Effector memory CD8-positive, alpha-beta T cell (primary cell): ENCODE measurements around the gene DIP2C.
"Not testable (repeated sequence)": the region's sequence is repeated elsewhere in the genome, so short reads cannot be mapped to it uniquely, and the experiment has no call there.

Experiments used
- ATAC-seq: fragments of 150-1000 bp; cut with Tn5 transposase; replicated peaks from 2 replicates; pipeline ENCODE4 v1.10.0; 2021; ENCODE audit warnings: mild to moderate bottlenecking, moderate library complexity
- DNase-seq, 3 experiments: peaks; one replicate each; pipeline ENCODE4 v3.0.0; 2021
- H3K27ac Mint-ChIP-seq, 2 donors: one replicate each; pipeline ENCODE4 v1.8.0; 2022; ENCODE audit warnings: mild to moderate bottlenecking in 2 of 2, mixed read lengths in 2 of 2, moderate library complexity in 2 of 2
- H3K27me3 Mint-ChIP-seq, 2 donors: one replicate each; pipeline ENCODE4 v1.8.0; 2022; ENCODE audit warnings: mixed read lengths in 2 of 2
- H3K36me3 Mint-ChIP-seq: one replicate; pipeline ENCODE4 v1.8.0; 2022; ENCODE audit warnings: mild to moderate bottlenecking, moderate library complexity, mixed read lengths; ENCODE audit not compliant: insufficient read depth
- H3K4me1 Mint-ChIP-seq, 2 donors: one replicate each; pipeline ENCODE4 v1.8.0; 2022; ENCODE audit warnings: low read depth in 2 of 2, mixed read lengths in 2 of 2
- H3K4me3 Mint-ChIP-seq, 2 donors: one replicate each; pipeline ENCODE4 v1.8.0; 2022; ENCODE audit warnings: mild to moderate bottlenecking in 2 of 2, mixed read lengths in 2 of 2, moderate library complexity in 2 of 2
- H3K9me3 Mint-ChIP-seq, 2 donors: one replicate each; pipeline ENCODE4 v1.8.0; 2022; ENCODE audit warnings: mixed read lengths in 2 of 2

Gene DIP2C

DNA sequence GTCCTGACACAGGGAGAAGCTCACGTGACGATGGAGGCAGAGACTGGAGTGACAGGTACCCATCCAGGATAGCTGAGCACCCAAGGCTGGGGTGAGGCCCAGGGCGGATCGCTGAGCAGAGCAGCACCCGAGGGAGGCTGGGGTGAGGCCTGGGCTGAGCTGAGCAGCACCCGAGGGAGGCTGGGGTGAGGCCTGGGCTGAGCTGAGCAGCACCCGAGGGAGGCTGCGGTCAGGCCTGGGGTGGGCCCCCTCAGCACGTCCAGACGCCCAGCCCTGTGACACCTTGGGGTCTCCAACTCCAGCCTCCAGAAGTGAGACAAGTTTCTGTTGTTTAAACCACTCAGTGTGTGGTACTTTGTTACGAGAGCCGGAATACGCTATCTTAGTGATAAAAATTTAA lies 318.0 kb downstream of the DIP2C start:
- Mint-ChIP-seq H3K36me3 (peaks cover 6% of the 10 kb centered on the region), H3K9me3 (no peaks in the 10 kb centered on the region), H3K27me3 (no peaks in the 10 kb centered on the region), H3K27ac (no peak overlapping the region), H3K4me1 (peaks cover 0 to 1% of the 10 kb centered on the region in 2 donors), H3K4me3 (no peak overlapping the region)
- DNase-seq (no peak), ATAC-seq (no peak)

DNA sequence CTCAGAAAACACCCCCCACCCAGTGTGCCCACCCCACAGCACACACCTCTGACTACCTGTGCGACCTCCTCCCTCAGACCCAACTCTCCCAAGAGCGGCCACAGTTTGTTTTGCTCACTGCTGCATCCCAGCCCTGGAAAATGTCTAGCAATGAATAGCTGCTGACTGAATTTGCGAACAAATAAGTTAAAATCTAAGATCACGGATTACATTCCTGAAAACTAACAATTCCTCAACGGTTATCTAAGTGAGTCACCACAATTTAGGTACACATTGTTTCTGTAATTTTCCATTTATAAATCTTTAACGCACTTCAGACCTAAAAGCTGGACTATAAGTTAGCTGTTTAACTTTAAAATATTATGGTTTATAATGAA lies 319.0 kb downstream of the DIP2C start:
- Mint-ChIP-seq H3K36me3 (peaks cover 6% of the 10 kb centered on the region), H3K9me3 (no peaks in the 10 kb centered on the region), H3K4me3 (no peak overlapping the region), H3K4me1 (peaks cover 0 to 3% of the 10 kb centered on the region in 2 donors), H3K27ac (no peak overlapping the region), H3K27me3 (no peaks in the 10 kb centered on the region)
- no peak for ATAC-seq
- DNase-seq, result no peak

DNA sequence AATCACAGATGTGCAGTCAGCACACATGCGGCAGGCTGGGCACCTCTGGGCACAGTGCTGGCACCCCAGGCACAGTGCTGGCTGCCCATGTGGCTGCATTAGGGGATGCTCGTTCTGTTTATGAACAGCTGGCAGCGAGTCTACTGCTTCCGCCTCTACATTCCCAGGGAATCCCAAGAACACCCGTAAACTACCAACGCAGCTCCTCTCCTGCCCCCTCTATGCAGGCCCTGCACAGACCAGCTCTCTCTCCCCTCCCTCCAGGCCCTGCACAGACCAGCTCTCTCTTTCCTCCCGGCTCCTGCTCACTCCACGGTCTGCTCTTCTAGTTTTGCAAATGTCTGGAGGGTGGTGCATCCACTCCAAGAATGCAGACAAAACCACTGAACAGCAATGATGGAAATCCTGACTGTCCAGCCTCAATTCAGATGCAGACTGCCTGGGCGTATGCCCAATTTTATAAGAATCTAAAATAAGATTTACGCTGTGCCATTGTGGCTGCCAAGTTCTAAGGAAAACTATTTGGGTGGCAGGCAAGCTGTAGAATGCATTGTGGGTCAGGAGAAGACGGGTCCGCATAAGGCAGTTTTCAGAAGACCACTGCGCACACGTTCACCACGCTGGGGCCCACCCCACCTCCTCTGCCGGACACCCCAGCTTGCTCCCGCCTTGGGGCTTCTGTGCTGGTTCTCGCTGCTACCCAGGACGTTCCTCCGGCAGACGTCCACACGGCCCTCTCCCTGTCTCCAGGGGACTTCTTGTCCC lies 319.6 kb downstream of the DIP2C start:
- no peak for DNase-seq

DNA sequence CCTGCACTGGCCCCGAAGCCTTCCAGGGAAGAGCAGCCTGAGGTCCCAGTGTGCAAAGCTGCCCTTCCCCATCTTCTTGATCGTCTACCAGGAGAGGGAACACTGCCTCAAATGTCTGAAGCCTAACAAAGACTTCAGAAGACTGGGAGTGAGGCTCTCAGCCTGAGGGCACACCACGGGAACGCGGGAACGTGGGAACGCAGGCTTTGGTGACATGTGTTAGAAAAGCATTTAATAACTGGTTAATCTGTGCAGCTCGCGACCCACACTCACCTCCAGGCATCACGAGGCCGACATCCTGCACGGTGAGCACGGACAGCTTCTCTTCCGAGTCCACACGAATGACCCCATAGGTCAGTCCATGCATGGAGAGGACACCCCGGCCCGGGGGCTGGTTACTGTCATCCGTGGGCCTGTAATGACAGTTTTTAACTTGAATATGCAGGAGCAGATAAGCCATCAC lies 320.2 kb downstream of the DIP2C start:
- H3K4me1 Mint-ChIP-seq, result peaks cover 0 to 3% of the 10 kb centered on the region in 2 donors
- H3K4me3 Mint-ChIP-seq, result no peak overlapping the region
- peaks cover 6% of the 10 kb centered on the region for H3K36me3 Mint-ChIP-seq
- no peaks in the 10 kb centered on the region for H3K27me3 Mint-ChIP-seq
- DNase-seq (no peak), ATAC-seq (no peak)
- H3K27ac Mint-ChIP-seq, result no peak overlapping the region
- no peaks in the 10 kb centered on the region for H3K9me3 Mint-ChIP-seq

More for the DNA sequence above, 319.6 kb downstream of the DIP2C start:
- H3K4me3 Mint-ChIP-seq, result no peak overlapping the region
- ATAC-seq, result no peak
- no peaks in the 10 kb centered on the region for H3K9me3 Mint-ChIP-seq
- no peak overlapping the region for H3K27ac Mint-ChIP-seq
- no peaks in the 10 kb centered on the region for H3K27me3 Mint-ChIP-seq
- peaks cover 0 to 3% of the 10 kb centered on the region in 2 donors for H3K4me1 Mint-ChIP-seq
- H3K36me3 Mint-ChIP-seq, result peaks cover 6% of the 10 kb centered on the region

DNA sequence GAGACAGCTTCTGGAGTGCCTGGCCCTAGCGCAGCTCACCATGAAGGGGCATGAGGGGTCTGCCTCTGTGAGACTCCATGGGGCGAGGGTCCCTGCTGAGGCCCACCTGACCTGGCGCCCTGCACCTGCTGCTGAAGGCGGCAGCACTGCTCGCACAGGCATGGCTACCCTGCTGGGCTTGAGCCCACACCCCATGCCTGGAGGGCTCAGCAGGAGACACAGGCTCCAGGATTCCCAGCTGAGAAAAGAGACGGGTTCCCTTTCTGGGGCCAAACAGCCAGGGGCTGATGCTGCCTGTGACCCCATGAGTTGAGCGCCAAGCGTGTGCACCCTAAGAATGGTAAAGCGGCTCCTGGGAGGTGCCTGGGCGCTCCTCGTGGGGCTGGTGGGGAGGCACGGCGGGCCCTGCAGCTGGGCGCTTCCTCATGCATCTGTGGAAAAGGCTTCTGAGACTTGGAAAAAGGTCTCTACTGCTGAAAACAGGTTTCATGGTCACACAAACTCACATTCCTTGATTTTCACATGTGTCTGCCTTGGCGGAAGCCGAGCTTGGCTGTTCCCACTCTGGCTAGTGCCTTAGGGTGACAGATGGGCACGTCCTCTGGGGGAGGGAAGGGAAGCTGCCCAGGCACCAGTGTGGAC lies 320.8 kb downstream of the DIP2C start:
- H3K9me3 Mint-ChIP-seq, result no peaks in the 10 kb centered on the region
- H3K4me1 Mint-ChIP-seq, result peaks cover 0 to 3% of the 10 kb centered on the region in 2 donors
- H3K27ac Mint-ChIP-seq, result no peak overlapping the region
- DNase-seq (no peak), ATAC-seq (no peak)
- no peak overlapping the region for H3K4me3 Mint-ChIP-seq
- peaks cover 6% of the 10 kb centered on the region for H3K36me3 Mint-ChIP-seq
- no peaks in the 10 kb centered on the region for H3K27me3 Mint-ChIP-seq

DNA sequence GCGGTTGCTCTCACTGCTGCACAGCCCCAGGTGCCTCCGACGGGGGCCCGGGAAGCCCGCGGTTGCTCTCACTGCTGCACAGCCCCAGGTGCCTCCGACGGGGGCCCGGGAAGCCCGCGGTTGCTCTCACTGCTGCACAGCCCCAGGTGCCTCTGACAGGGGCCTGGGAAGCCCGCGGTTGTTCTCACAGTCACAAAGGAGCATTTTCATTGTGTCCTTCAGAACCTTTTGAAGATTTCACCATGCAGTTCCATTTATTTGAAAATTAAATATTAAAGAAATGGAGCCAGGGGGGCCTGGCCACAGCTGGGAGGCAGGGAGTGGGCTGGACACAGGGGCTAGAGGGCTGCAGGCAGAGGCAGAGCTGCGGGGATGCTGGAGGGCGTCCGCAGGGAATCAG lies 321.4 kb downstream of the DIP2C start:
- H3K36me3 Mint-ChIP-seq, H3K9me3 Mint-ChIP-seq, DNase-seq, H3K4me1 Mint-ChIP-seq, H3K27ac Mint-ChIP-seq, ATAC-seq, H3K4me3 Mint-ChIP-seq, H3K27me3 Mint-ChIP-seq: not testable (repeated sequence)

DNA sequence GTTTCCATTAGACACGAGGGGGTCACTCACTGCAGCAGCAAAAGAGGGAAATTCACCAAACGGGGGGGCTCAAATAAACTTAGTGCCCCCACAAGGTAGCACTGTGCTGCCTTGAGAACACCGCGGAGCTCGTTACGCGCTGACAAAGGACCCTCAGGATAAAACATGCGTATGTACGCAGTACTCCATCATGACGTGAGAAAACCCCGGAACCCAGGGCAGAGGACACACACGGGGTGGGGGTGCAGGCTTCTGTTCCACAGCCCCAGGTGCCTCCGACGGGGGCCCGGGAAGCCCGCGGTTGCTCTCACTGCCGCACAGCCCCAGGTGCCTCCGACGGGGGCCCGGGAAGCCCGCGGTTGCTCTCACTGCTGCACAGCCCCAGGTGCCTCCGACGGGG lies 321.8 kb downstream of the DIP2C start:
- Mint-ChIP-seq H3K4me3 (no peak overlapping the region), H3K4me1 (peaks cover 0 to 2% of the 10 kb centered on the region in 2 donors), H3K36me3 (peaks cover 7% of the 10 kb centered on the region), H3K9me3 (no peaks in the 10 kb centered on the region), H3K27ac (no peak overlapping the region), H3K27me3 (no peaks in the 10 kb centered on the region)
- DNase-seq (no peak), ATAC-seq (no peak)

DNA sequence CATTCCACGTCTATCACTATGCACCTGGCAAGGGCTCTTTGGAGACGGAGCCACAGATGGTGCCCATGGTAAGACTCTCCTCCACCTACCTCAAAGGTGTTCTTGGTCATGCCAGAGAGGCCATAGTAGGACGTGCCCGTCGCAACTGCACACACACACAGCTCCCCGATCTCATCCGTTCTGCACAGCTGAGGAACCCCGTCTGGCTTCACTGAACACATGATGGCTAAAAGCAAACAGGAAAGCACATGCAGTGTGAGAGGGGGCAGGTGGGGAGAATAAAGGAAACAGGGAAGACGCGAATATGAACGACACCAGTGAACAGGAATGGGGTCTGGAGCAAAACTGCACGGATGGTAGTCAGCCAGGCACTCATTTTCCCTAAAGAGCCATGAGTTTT lies 323.3 kb downstream of the DIP2C start:
- H3K27me3 Mint-ChIP-seq, result peaks cover 0 to 10% of the 10 kb centered on the region in 2 donors
- no peak for ATAC-seq

DNA sequence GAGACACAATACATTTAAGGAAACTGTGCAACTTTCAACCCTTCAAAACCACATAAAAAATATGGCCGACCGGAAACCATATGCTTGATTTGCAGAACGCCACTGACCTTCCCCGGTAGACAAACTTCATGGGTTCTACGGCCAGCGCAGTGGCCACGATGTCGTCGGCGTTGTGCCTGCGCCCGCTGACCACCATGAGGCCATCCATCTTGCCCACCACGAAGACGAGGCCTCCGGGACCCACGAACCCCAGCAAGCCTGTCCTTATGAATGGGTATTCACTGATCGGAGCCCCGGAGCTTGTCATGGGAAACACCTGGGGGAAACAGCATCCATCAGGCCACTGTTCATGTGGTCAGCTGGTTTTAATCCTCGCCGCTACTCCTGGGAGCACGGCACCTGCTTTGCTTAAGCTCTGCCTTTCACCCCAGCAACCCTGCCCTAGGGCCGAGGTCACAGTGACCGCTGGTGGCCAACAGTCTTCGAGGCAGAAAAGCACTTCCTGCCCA lies 325.1 kb downstream of the DIP2C start:
- no peak overlapping the region for H3K27ac Mint-ChIP-seq
- H3K4me3 Mint-ChIP-seq, result no peak overlapping the region
- DNase-seq (no peak), ATAC-seq (no peak)
- peaks cover 0 to 2% of the 10 kb centered on the region in 2 donors for H3K4me1 Mint-ChIP-seq
- peaks cover 0 to 10% of the 10 kb centered on the region in 2 donors for H3K27me3 Mint-ChIP-seq
- no peaks in the 10 kb centered on the region for H3K9me3 Mint-ChIP-seq
- H3K36me3 Mint-ChIP-seq, result peaks cover 4% of the 10 kb centered on the region

More for the DNA sequence above, 323.3 kb downstream of the DIP2C start:
- Mint-ChIP-seq H3K36me3 (peaks cover 4% of the 10 kb centered on the region), H3K27ac (no peak overlapping the region), H3K4me1 (peaks cover 0 to 2% of the 10 kb centered on the region in 2 donors), H3K9me3 (no peaks in the 10 kb centered on the region), H3K4me3 (no peak overlapping the region)
- no peak for DNase-seq

DNA sequence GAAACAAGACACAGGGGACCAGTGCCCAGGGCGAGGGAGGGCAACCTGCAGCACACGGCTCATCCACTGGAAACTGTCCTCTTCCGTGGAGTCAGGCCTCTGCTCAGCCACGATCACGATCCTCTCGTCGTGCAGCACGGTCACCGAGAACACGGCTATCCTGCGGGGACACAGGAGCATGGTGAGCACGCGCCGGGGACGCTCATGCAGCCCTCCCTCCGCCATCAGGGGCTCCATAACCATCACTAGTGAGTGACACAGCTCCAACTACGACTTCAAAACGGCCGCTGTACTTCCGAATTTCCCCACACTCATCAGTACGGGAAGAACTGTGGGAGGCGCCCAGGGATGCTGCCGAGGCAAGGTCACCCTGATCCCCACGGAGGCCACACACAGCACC lies 326.3 kb downstream of the DIP2C start:
- ATAC-seq (no peak), DNase-seq (no peak)
- H3K27me3 Mint-ChIP-seq, result peaks cover 0 to 10% of the 10 kb centered on the region in 2 donors
- H3K27ac Mint-ChIP-seq, result no peak overlapping the region
- H3K9me3 Mint-ChIP-seq, result no peaks in the 10 kb centered on the region
- H3K4me1 Mint-ChIP-seq, result peaks cover 0 to 2% of the 10 kb centered on the region in 2 donors
- H3K4me3 Mint-ChIP-seq, result no peak overlapping the region
- H3K36me3 Mint-ChIP-seq, result peaks cover 4% of the 10 kb centered on the region

DNA sequence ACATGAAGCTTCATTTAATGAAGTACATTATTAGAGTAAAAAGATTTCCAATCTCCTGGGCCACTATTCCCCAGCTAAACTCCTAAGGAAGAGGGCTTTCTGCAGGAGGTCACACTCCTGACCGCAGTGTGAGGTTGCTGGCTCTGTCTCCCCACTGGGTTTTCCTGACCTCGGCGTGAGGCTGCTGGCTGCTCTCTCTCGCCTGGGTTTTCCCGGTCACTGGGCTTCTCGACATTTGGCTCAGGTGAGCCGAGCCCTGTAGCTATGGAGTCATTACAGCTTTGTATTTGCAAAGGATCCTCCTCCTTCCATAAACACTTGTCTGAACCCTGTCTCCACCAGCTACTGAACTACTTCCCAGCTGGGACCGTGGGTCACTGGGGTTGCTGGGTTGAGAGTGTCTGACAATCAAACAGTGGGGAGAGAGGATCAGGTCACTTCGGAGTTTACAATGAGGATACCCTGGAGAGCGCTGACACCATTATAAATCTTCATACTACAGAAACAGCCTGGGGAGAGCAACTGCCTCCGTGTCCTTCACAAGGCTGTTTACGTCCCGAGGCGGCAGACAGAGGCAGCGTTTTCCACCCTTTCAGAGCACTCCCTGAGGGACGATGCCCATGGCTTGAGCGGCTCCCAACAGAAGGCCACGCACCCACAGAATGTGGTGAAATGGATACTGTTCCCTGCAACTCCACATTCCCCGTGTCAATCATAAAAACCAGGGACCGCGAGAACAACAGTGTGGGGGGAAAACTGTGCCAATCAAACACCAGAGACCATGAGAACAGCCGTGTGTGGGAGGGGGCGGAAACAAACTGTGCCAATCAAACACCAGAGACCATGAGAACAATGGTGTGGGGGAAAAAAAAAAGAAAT lies 328.0 kb downstream of the DIP2C start:
- ATAC-seq, result no peak
- Mint-ChIP-seq H3K9me3 (no peaks in the 10 kb centered on the region), H3K27me3 (peaks cover 0 to 10% of the 10 kb centered on the region in 2 donors), H3K4me1 (peaks cover 0 to 5% of the 10 kb centered on the region in 2 donors), H3K36me3 (peaks cover 7% of the 10 kb centered on the region), H3K27ac (no peak overlapping the region), H3K4me3 (no peak overlapping the region)
- DNase-seq, result no peak

DNA sequence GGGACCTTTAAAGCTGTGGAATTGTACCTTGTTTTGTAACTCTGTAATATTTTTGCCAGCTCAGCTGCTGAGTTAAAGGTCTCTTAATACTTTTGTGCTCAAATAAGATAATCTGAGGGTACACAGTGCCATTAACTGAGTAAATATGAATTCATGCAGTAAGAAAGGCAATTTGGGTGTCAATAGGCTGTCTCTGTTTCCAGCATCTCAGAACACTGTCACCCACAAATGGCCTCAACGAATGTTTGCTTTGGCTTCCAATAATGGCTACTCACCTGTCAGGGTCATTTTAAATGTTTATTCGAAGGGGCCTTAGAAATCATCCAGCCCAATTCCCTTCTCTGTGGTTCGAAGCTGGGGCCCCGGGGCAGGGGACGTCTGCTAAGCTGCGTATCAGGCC lies 328.8 kb downstream of the DIP2C start:
- peaks cover 7% of the 10 kb centered on the region for H3K36me3 Mint-ChIP-seq
- DNase-seq (no peak), ATAC-seq (no peak)
- H3K9me3 Mint-ChIP-seq, result no peaks in the 10 kb centered on the region
- no peak overlapping the region for H3K27ac Mint-ChIP-seq
- no peak overlapping the region for H3K4me3 Mint-ChIP-seq
- H3K4me1 Mint-ChIP-seq, result peaks cover 0 to 3% of the 10 kb centered on the region in 2 donors
- peaks cover 0 to 10% of the 10 kb centered on the region in 2 donors for H3K27me3 Mint-ChIP-seq

DNA sequence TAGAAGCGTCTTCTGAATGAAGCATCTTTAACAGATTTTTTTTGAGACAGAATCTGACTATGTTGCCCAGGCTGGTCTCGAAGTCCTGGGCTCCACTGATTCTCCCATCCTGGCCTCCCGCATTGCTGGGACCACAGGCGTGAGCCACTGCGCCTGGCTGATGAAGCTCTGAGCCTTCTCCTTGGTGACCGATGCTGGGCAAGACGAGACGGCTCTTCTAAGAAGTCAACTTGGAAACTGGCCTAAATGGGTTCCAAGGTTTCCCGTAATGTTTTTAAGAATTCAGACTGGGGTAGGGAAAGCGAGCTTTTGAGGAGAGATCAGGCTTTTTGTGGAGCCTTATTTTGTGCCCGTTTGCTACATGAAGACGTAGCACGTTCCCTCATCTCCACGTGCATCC lies 329.7 kb downstream of the DIP2C start:
- Mint-ChIP-seq H3K4me1 (peaks cover 0 to 3% of the 10 kb centered on the region in 2 donors), H3K27me3 (peaks cover 0 to 10% of the 10 kb centered on the region in 2 donors), H3K9me3 (no peaks in the 10 kb centered on the region), H3K27ac (no peak overlapping the region), H3K36me3 (peaks cover 7% of the 10 kb centered on the region), H3K4me3 (no peak overlapping the region)
- ATAC-seq (no peak), DNase-seq (no peak)
